Inferior parietal cortex (tissue), 1 donor: ENCODE data around the gene MYO7B.
A peak's percentile ranks its signal among the peaks of the same experiment; 100 is the strongest.

Experiments used
- DNase-seq: peaks from one replicate; pipeline ENCODE4 v3.0.0-alpha.2; 2016; ENCODE audit errors: extremely low spot score

Gene MYO7B

DNA sequence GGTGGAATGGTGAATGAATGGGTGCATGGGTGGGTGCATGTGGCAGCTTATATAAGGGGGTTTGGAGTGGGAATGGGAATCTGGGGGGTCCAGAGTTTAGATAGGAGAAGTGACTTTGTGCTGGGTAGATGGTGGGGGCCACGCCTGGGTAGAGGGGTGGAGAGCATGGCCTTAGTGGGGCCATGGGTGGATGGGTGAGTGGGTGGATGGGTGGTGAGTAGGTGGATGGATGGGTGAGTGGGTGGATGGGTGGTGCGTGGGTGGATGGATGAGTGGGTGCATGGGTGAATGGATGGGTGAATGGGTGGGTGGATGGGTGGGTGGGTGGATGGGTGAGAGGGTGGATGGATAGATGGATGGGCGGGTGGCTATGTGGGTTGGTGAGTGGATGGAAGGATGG is 53.9 kb downstream of the MYO7B start:
- DNase-seq, result no peak

DNA sequence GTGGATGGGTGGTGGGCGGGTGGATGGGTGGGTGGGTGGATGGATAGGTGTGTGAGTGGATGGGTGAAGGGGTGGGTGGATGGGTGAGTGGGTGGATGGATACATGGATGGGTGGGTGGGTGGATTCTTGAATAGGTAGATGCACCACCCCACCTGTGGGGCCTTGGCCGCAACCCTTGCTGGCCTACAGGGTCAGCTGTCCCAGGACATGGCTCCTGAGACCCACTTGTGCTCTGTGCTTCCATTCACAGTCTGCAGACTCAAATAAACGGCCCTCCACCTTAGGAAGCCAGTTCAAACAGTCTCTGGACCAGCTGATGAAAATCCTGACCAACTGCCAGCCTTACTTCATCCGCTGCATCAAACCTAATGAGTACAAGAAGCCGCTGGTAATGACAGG is 54.4 kb downstream of the MYO7B start:
- no peak for DNase-seq

DNA sequence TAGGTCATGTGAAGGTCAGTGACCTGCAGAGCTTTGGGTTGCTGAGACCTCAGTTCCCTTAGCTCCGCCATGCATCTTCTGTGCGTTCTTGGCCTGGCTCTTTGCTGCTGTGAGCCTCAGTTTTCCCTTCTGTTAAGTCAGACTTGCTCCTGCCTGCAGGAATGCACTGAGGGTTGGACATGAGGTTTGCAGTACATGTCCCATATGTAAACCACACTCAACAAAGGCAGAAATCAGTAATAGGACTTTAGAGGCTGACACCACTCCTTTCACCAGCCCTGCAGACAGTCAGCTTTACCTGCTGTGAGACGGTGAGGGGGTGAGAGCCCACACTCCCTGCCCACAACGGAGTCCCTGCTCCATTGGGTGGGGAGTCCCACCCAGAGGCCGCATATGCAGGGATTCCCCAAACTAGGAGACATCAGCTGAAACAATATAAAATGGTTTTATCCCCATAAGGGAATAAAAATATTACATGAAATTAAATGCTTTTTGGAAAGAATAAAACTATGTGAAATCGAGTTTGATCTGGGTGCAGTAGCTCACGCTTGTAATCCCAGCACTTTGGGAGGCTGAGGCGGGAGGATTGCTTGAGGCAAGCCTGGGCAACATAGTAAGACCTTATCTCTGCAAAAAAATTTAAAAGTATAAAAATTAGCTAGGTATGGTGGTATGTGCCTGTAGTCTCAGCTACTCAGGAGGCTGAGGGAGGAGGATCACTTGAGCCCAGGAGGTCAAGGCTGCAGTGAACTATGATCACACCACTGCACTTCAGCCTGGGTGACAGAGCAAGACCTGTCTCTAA is 55.1 kb downstream of the MYO7B start:
- no peak for DNase-seq

DNA sequence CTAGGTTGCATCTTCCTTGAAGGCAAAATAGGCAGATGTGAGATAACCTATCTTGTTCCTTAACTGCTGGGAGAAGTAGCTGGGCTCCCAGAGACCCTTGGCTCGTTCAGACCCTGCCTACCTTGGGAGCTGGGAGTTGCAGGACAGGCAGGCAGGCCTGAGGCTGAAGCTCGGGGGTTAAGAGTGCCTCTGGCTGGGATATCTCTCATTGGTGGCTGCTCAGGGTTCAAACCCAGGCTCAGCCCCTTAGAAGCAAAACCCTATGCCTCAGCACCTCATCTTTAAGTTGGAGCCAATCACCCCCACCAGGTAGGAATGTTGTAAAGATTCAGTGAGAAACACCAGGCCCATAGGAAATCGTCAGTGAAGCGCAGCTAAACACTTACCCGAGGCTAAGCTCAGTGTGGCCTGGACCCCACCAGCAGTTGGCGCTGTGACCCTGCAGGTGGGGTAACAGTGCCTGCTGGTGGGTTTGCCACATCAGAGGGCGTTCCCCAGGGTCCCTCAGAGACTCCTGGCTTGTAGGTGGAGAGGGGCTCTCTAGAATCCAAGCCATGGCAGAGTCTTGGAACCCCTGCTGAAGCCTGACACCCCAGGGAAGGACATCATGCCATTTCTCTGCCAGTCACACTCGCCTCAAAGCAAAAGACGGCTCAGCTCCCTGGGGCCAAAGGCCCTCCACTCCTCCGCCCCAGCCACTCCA is 55.9 kb downstream of the MYO7B start:
- peak; percentile 65 for DNase-seq

DNA sequence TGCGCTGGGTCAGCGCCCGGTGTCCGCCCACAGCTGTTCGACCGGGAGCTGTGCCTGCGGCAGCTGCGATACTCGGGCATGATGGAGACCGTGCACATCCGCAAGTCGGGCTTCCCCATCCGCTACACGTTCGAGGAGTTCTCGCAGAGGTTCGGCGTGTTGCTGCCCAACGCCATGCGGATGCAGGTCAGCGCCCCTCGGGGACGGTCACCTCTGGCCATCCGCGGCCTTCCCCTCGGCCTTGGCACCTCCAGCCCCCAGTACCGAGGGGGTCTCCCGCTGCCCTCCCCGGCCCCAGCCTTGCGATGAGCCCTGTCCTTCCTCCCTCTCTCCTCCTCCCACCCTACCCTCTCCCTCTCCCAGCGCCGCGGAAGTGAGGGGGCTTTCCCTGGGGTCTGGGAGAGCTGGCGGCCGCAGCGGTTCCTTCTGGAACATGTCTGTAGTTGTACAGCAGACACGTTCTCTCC is 57.3 kb downstream of the MYO7B start:
- no peak for DNase-seq

DNA sequence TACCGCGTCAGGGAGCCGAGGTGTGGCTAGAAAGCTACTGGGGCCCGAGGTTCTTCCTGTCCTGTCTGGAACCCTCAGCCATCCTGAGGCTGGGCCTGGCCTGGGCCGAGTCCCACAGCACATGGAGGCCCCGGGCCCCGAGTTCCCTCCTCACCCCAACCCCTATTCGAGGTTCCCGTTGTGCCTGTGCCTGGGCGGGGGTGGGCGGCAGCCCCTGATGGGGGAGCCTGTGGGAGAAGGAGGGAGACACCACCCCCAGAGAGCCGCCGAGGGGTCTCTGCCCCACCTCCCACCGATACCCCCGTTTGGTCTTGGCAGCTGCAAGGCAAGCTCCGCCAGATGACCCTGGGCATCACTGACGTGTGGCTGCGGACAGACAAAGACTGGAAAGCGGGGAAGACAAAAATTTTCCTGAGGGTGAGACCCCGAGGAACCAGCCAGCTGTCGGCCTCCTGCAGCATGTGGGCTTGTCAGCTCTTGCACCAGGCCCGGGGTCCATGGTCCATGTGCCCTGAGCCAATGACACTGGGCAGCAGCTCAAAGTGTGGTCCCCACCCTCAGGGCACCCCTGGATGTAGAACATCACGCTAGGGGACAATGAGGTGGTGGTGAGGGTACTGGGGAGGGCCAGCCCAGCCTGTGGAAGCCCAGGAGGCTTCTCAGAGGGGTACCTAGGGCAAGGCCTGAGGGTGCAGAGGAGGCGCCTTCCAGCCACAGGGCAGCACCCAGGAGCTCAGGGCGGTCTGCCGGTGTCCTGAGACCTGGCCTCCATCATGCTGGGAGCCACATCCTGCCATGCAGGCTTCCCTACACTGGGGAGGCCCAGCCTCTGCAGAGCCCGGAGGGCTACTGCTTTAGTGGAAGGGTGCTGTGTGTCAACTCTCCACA is 58.0 kb downstream of the MYO7B start:
- DNase-seq, result no peak

DNA sequence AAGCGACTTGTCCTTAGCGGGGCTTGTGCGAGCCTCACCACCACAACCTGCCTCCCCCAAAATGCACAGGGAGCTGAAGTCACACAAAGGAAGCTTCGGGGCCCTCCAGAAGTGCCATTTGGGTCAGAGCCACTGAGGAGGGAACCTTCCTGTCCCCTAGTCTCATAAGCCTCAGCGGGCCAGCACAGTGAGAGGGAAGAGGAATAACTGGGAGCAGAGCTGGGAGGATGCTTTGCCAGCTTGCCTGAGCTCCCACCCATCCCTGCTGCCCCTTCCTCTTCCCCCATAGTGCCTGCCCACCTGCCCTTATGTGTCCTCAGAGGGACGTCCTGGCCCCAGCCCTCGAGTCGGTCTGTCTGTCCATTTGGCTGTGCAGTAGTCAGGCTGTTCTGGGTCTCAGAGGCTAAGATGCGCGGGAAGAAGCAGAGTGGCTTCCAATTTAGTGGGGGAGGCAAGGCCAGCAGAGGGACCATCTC is 58.7 kb downstream of the MYO7B start:
- no peak for DNase-seq

DNA sequence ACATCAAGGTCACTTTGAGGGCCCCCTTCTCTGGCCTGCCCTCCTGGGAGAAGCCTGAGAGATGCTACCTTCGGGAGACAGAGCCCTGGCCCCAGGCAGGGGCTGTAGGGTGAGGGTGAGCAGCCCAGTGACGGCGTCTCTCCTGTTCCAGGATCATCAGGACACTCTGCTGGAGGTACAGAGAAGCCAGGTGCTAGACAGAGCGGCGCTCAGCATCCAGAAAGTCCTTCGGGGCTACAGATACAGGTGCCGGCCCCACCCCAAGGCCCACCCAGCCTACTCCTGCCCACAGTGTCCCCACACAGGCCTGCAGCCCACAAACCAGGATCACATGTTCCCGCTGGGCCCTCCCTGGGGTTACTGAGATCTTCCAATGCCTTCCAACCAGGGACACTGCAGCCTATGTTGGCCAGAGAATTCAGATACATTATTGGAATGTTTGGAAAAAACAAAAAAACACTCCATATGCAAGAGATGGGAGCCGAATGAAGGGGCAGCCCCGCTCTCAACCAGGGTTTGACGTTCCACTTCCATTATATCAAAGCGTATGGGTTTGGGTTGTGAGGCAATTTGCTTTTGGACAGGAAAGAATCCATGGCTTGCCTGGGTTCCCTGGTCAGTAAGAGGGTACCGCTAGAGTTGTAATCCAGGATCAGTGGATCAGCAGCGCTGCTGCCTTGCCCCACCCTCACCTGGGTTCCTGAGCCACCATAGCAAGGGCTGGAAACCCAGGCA is 61.0 kb downstream of the MYO7B start:
- DNase-seq, result no peak

DNA sequence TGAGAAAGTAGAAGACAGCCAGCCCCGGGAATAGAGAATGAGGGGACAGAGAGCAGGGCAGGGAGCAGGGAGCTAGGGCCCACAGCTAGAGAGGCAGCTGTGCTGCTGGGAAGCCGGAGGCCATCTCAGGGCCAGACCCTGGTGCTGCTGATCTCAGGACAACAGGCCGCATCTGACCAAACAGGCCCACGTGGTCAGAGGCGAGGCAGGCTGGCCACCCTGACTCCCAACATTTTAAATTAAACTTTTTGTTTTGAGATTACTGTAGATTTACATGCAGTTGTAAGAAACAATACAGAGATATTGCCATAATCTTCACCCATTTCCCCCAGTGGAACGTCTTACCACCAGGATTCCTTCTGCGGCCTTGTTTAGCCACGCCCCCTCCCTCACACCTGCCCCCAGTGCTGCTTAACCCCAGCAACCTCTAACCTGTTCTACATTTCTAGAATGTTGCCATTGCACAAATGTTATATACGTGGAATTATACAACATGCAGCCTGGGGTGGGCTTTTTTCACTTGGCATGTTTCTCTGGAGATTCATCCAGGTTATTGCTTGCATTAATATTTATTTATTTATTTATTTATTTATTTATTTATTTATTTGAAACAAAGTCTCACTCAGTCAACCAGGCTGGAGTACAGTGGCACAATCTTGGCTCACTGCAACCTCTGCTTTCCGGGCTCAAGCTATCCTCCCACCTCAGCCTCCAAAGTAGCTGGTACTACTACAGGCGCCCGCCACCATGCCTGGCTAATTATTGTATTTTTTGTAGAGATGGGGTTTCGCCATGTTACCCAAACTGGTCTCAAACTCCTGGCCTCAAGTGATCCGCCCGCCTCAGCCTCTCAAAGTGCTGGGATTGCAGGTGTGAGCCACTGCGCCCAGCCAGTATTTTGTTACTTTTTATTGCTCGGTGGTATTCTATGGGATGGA is 61.8 kb downstream of the MYO7B start:
- DNase-seq, result no peak

DNA sequence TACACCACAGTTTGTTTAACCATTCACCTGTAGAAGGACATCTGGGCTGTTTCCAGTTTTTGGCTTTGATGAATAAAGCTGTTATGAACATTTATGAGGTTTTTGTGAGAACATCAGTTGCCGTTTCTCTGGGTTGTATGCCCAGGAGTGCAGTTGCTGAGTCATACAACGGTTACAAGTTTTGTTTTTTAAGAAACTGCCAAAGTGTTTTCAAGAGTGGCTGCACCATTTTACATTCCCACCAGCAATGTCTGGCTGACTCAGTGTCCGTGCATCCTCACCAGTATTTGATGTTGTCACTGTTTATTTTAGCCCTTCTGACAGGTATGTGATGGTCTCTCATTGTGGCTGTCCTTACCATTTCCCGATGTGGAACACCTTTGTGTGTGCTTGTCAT is 62.5 kb downstream of the MYO7B start:
- no peak for DNase-seq

DNA sequence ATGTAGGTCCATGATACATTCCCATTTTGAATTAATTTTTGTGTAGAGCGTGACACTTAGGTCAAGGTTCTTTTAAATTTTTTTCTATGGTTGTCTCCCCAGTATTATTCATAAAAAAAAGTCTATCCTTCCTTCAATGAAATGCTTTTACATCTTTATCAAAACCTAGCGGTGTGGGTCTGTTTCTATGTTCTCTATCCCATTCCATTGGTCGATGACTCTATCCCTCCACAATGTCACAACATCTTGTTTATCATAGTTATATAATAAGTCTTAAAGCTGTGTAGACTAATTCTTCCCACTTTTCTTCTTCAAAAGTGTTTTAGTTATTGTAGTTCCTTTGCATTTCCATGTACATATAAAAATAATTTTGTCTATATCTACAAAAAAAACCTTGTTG is 63.2 kb downstream of the MYO7B start:
- no peak for DNase-seq

DNA sequence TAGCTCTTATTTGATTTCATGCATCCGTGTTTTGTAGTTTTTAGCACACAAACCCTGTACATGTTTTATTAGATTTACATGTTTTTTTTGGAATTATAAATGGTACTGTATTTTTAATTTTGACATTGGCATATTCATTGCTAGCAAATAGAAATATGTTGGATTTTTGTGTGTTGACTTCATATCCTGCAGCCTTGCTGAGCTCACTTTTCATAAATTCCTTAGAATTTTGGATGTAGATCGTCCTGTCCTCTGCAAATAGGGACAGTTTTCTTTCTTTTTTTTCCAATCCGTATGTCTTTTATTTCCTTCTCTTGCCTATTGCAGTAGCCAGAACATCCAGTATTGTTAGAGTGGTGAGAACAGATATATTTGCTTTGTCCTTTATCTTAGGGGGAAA is 63.7 kb downstream of the MYO7B start:
- no peak for DNase-seq

DNA sequence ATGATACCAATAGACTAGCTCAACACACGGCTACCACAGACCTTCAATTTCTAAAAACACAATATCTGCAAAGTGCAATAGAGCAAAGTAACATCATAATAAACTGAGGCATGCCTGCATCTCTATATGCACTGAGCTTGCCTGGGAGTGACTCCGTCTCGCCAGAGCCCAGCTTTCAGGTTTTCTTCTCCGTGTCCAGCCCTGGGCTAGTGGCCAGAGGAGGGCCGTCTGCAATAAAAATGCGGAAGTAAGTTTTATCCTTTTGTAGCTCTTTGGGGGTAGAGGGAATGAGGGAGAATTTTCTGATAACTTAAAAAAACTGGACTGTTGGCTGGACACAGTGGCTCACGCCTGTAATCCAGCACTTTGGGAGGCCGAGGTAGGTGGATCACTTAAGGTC is 69.5 kb downstream of the MYO7B start:
- DNase-seq, result no peak

DNA sequence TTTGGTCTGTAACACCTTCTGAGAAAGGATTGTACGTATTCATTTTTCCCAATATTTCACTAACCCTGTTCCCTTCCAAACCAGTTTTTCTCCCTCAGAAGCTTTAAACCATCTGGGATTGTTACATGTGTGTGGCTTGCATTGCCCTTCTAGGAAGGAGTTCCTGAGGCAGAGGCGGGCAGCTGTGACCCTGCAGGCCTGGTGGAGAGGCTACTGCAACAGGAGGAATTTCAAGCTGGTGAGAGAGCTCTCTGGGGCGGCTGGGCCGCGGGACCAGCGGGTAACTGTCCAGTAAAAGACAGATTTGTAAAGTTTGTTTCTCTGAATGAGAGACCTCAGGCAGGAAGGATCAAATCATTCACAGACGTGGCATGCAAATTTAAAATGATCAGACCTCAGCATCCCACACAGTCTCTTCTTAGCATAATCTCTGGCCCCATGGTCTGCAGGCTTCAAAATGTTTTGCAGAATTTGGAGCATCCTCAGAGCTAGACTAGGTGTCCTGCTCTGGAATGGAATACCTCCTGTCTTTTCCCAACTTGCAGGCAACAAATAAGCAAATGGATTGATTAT is 70.3 kb downstream of the MYO7B start:
- no peak for DNase-seq

DNA sequence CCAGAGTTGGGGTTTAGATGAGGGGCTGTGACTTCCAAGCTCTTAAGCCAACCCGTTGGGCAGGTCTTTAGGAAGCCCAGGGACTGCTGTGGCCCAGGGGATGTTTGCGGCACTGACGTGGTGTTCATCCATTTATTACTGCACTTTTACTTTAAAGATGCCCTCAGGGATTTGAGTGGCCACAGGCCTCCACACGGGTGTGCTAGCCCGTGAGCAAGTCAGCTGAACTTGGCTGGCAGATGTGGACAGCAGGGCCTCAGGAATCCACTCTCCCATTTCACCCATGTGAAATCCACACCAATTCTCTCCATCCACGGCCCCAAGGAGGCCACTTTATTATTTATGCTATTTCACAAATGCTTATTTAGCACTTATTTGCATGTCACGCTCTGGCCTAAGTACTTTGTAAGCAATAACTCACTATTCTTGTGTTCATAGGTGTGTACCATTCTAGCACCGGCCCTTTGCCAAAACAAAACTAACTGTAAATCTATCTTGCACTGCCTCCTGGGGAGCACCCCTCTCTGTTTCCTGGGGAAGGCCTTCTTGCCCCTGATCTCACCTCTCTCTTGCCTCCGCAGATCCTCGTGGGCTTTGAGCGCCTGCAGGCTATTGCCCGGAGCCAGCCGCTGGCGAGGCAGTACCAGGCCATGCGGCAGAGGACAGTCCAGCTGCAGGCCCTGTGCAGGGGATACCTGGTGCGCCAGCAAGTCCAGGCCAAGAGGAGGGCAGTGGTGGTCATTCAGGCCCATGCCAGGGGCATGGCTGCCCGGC is 71.3 kb downstream of the MYO7B start:
- DNase-seq, result no peak

DNA sequence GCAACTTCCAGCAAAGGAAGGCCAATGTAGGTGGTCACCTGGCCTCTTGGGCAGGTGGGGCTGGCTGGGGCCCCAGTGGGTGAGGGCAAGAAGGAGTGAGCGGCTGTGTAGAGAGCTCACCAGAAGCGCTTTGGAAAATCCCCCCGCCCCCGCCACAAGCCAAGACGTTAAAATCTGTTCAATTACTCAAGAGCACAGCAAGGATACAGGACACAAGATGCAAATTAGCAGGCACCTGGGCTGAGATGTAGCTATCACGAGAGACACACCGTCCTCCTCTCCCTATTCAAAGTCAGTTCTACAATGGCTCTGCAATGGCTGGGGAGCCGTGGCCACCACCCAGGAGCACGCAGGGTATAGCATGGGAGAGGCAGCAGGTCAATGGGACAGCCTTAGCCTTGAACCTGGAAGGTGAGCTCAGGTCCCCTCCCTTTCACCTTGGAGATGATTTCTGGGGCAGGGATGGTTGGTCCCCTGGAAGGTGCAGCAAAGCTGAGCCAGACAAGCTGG is 72.0 kb downstream of the MYO7B start:
- DNase-seq, result no peak

DNA sequence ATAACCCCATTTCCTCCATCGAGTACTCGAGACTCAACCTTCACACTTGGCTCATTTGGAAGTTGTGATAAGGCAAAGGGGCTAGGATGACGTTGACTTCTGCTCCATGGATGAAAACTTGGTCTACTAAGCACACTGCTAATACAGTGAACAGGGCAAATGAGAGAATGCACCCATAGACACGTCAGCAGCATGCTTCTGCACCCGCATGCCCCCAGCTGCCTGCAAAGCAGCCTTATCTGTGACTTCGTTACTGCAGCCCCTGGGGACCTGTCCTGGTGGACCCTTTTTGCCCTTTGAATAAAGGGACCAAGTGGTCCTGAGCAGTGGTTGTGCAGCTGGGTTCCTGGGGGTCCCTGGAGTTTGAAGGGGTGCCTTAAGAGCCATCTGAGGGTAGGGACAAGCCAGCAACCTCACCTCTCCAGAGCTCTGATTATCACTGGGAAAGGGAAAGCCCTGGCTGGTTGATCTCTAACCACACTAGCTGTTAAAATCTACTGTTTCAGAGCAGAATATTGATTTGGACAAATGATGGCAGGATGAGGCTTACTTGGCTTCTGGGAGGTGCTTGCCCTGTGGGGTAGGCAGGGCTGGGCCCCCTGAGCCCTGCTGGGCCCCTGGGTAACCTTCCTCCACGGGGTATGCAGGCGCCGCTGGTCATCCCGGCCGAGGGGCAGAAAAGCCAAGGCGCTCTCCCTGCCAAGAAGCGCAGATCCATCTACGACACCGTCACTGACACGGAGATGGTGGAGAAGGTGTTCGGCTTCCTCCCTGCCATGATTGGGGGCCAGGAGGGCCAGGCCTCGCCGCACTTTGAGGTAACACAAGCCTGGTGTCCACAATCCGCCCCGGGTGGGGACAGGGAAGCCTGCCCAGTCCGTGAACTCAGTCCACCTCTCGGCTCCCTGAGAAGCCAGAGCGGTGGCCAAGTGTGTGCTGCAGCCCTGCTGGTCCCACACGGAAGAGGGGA is 72.9 kb downstream of the MYO7B start:
- DNase-seq, result no peak
